CD4-positive, alpha-beta memory T cell (primary cell): ENCODE results near the gene MLF2. TPM values are rescaled to one million over a fixed set of nuclear protein-coding genes. Genes with fewer than 3 reads are reported as not detected.

Source experiments
- CTCF ChIA-PET: fragments of 350-600 bp; sonication (Branson Sonifier 250); formaldehyde crosslinking; loops from one replicate; lab custom pipeline; 2021; ENCODE audit warnings: inconsistent platforms; ENCODE audit not compliant: partially characterized antibody; lab: Charles Lee
- POLR2A ChIA-PET: fragments of 350-600 bp; sonication (Branson Sonifier 250); formaldehyde crosslinking; loops from one replicate; lab custom pipeline; 2021; ENCODE audit not compliant: partially characterized antibody; lab: Charles Lee
- DNase-seq, 5 donors: peaks; one replicate each; pipeline versions ENCODE4 v3.0.0 to v3.0.0-alpha.2; 2020 to 2022; ENCODE audit warnings: mixed read lengths in 1 of 5
- H3K27ac ChIP-seq: one replicate; pipeline ENCODE4 v1.7.0; 2013; ENCODE audit warnings: low read depth, low read length
- H3K27me3 ChIP-seq: 2 replicates; pipeline ENCODE4 v1.7.0; 2013; ENCODE audit warnings: mild to moderate bottlenecking, low read length, moderate library complexity; ENCODE audit not compliant: insufficient read depth
- H3K36me3 ChIP-seq: 2 replicates; pipeline ENCODE4 v1.7.0; 2013; ENCODE audit warnings: mild to moderate bottlenecking, low read length, moderate library complexity; ENCODE audit not compliant: insufficient read depth
- H3K4me1 ChIP-seq: 2 replicates; pipeline ENCODE4 v1.7.0; 2013; ENCODE audit warnings: mild to moderate bottlenecking, low read length, moderate library complexity; ENCODE audit not compliant: insufficient read depth
- H3K4me3 ChIP-seq, 2 donors: one replicate each; pipeline ENCODE4 v1.7.0; 2013; ENCODE audit warnings: low read length in 2 of 2, mild to moderate bottlenecking in 1 of 2
- H3K9me3 ChIP-seq, 2 donors: one replicate each; pipeline ENCODE4 v1.7.0; 2013; ENCODE audit warnings: low read length in 2 of 2, control low read depth in 1 of 2; ENCODE audit not compliant: control insufficient read depth in 1 of 2
- H3K27ac Mint-ChIP-seq, 7 donors: one replicate each; pipeline ENCODE4 v1.8.0; 2020 to 2021; ENCODE audit warnings: mixed read lengths in 7 of 7, mild to moderate bottlenecking in 6 of 7, inconsistent platforms in 3 of 7, moderate library complexity in 3 of 7
- H3K27me3 Mint-ChIP-seq, 2 donors: one replicate each; pipeline ENCODE4 v1.8.0; 2020 to 2021; ENCODE audit warnings: mixed read lengths in 2 of 2
- H3K36me3 Mint-ChIP-seq, 2 donors: one replicate each; pipeline ENCODE4 v1.8.0; 2020 to 2021; ENCODE audit warnings: mixed read lengths in 2 of 2, inconsistent platforms in 1 of 2, mild to moderate bottlenecking in 1 of 2
- H3K4me1 Mint-ChIP-seq, 4 donors: one replicate each; pipeline ENCODE4 v1.8.0; 2020 to 2021; ENCODE audit warnings: mixed read lengths in 4 of 4, mild to moderate bottlenecking in 1 of 4
- H3K4me3 Mint-ChIP-seq, 8 donors: one replicate each; pipeline ENCODE4 v1.8.0; 2020 to 2021; ENCODE audit warnings: mixed read lengths in 8 of 8, mild to moderate bottlenecking in 7 of 8, moderate library complexity in 6 of 8, inconsistent platforms in 3 of 8
- H3K9me3 Mint-ChIP-seq, 8 donors: one replicate each; pipeline ENCODE4 v1.8.0; 2020 to 2021; ENCODE audit warnings: mixed read lengths in 8 of 8, mild to moderate bottlenecking in 5 of 8, inconsistent platforms in 3 of 8, moderate library complexity in 1 of 8
- intact Hi-C: fragments of 100-400 bp; cut with micrococcal nuclease; formaldehyde crosslinking; loops from one replicate; pipeline ENCODE4 v1.15.1; 2023
- polyA plus RNA-seq, 2 donors: library from polyadenylated mRNA; unstranded; fragments of 300-500 nt; fragmentation: Illumina TruSeq; gene quantifications; one replicate each; pipeline ENCODE4 v1.2.3, GENCODE V29; 2021
- total RNA-seq, 2 experiments: library from RNA; stranded (reverse); gene quantifications; one replicate each; pipeline ENCODE4 v1.2.3, GENCODE V29; 2021

Gene MLF2
- total and polyA plus RNA-seq, 4 experiments from 2014 or later: 79.8 to 130 (median 95.7) TPM

- peak; percentile 84 to 90 (median 84) for DNase-seq
- H3K36me3 Mint-ChIP-seq: peaks cover 0 to 3% of the 10 kb centered on the region in 2 donors
- no peaks in the 10 kb centered on the region for H3K9me3 ChIP-seq
- H3K27me3 Mint-ChIP-seq: peaks cover 6 to 21% of the 10 kb centered on the region in 2 donors
- ChIA-PET POLR2A (interaction anchor here (0.6 to 3.5 kb wide), 7 partner anchors 9 to 176 kb away, joined by 3 to 22 read pairs (median 3); partner anchors contain the start of genes CD4, MLF2, PTMS and ZNF384), CTCF (interaction anchor here (0.6 to 28.3 kb wide), 23 partner anchors 8 to 216 kb away, joined by 3 to 343 read pairs (median 4); partner anchors contain the start of genes CD4, COPS7A, GPR162 and MLF2)
- H3K4me1 Mint-ChIP-seq: peaks cover 22 to 66% (median 45%) of the 10 kb centered on the region in 4 donors
- intact Hi-C loops: loop anchor here (1.0 to 2.0 kb wide), 5 partner anchors 26 to 216 kb away; partner anchors contain the start of gene MLF2
- no peaks in the 10 kb centered on the region for H3K36me3 ChIP-seq
- H3K4me3 ChIP-seq: peak overlapping the region in 1 of 2 donors; percentile 58
- peaks cover 6% of the 10 kb centered on the region for H3K27me3 ChIP-seq
- H3K9me3 Mint-ChIP-seq: peaks cover 0 to 3% (median 0%) of the 10 kb centered on the region in 8 donors
- H3K27ac Mint-ChIP-seq: peak overlapping the region; percentile 49 to 98 (median 90)
- peak overlapping the region; percentile 6 for H3K27ac ChIP-seq
- peaks cover 28% of the 10 kb centered on the region for H3K4me1 ChIP-seq
- peak overlapping the region; percentile 67 to 97 (median 86) for H3K4me3 Mint-ChIP-seq
Measured at GRCh38 chr12:6778574-6779550, 25.9 kb upstream of the MLF2 start.

GRCh38 chr12:6778217-6778573 lies 25.3 kb upstream of the MLF2 start:
- CTCF ChIA-PET: interaction anchor here (0.6 to 28.3 kb wide), 19 partner anchors 8 to 215 kb away, joined by 3 to 343 read pairs (median 4); partner anchors contain the start of genes CD4, COPS7A, GPR162 and MLF2
- H3K27ac Mint-ChIP-seq: peak overlapping the region; percentile 49 to 98 (median 90)
- H3K4me1 ChIP-seq: peaks cover 31% of the 10 kb centered on the region

GRCh38 chr12:6777386-6777785 lies 24.4 kb upstream of the MLF2 start:
- H3K27me3 ChIP-seq: peaks cover 17% of the 10 kb centered on the region
- ChIA-PET POLR2A (interaction anchor here (1.0 to 3.5 kb wide), 4 partner anchors 11 to 24 kb away, joined by 3 to 22 read pairs (median 12); partner anchors contain the start of genes CD4, MLF2 and PTMS), CTCF (interaction anchor here (1.1 to 28.3 kb wide), 7 partner anchors 9 to 175 kb away, joined by 3 to 343 read pairs (median 19); partner anchors contain the start of genes CD4, GPR162, MLF2 and P3H3)
- peaks cover 39% of the 10 kb centered on the region for H3K4me1 ChIP-seq
- no peak overlapping the region for H3K27ac ChIP-seq
- intact Hi-C loops: no loop called here
- peaks cover 0 to 3% (median 0%) of the 10 kb centered on the region in 8 donors for H3K9me3 Mint-ChIP-seq
- no peaks in the 10 kb centered on the region for H3K9me3 ChIP-seq
- H3K27ac Mint-ChIP-seq: peak overlapping the region in 4 of 7 donors; percentile 7 to 40 (median 23)
- peaks cover 6 to 25% of the 10 kb centered on the region in 2 donors for H3K27me3 Mint-ChIP-seq
- peaks cover 0 to 3% of the 10 kb centered on the region in 2 donors for H3K36me3 Mint-ChIP-seq
- H3K4me3 ChIP-seq: no peak overlapping the region
- H3K4me3 Mint-ChIP-seq: no peak overlapping the region
- peaks cover 22 to 65% (median 45%) of the 10 kb centered on the region in 4 donors for H3K4me1 Mint-ChIP-seq
- no peak for DNase-seq
- H3K36me3 ChIP-seq: no peaks in the 10 kb centered on the region

More at GRCh38 chr12:6778217-6778573, 25.3 kb upstream of the MLF2 start:
- Histone ChIP-seq H3K27ac (peak overlapping the region; percentile 6), H3K36me3 (no peaks in the 10 kb centered on the region), H3K27me3 (peaks cover 9% of the 10 kb centered on the region), H3K4me3 (peak overlapping the region in 1 of 2 donors; percentile 58), H3K9me3 (no peaks in the 10 kb centered on the region)
- Mint-ChIP-seq H3K27me3 (peaks cover 6 to 24% of the 10 kb centered on the region in 2 donors), H3K9me3 (peaks cover 0 to 3% (median 0%) of the 10 kb centered on the region in 8 donors), H3K36me3 (peaks cover 0 to 3% of the 10 kb centered on the region in 2 donors), H3K4me1 (peaks cover 21 to 62% (median 42%) of the 10 kb centered on the region in 4 donors), H3K4me3 (peak overlapping the region; percentile 67 to 97 (median 86))
- POLR2A ChIA-PET: interaction anchor here (0.6 to 3.5 kb wide), 8 partner anchors 10 to 175 kb away, joined by 3 to 22 read pairs (median 4); partner anchors contain the start of genes CD4, MLF2, PTMS and ZNF384
- no peak for DNase-seq
- intact Hi-C loops: loop anchor here (2.0 kb wide), 1 partner anchor 215 kb away; no protein-coding TSS in a partner anchor

- H3K4me1 Mint-ChIP-seq: peaks cover 30 to 75% (median 56%) of the 10 kb centered on the region in 4 donors
- H3K9me3 ChIP-seq: no peaks in the 10 kb centered on the region
- peaks cover 17% of the 10 kb centered on the region for H3K27me3 ChIP-seq
- POLR2A ChIA-PET: interaction anchor here (1.3 to 5.4 kb wide), 11 partner anchors 8 to 97 kb away, joined by 4 to 44 read pairs (median 5); partner anchors contain the start of genes CD4, MLF2, P3H3 and PTMS
- peak overlapping the region; percentile 78 to 95 (median 89) for H3K27ac Mint-ChIP-seq
- peaks cover 0 to 5% (median 0%) of the 10 kb centered on the region in 8 donors for H3K9me3 Mint-ChIP-seq
- intact Hi-C loops: no loop called here
- H3K27me3 Mint-ChIP-seq: peaks cover 8 to 36% of the 10 kb centered on the region in 2 donors
- peak overlapping the region; percentile 10 to 94 (median 81) for H3K4me3 Mint-ChIP-seq
- no peak for DNase-seq
- H3K27ac ChIP-seq: peak overlapping the region; percentile 18
- CTCF ChIA-PET: interaction anchor here (1.9 to 28.3 kb wide), 6 partner anchors 9 to 53 kb away, joined by 5 to 343 read pairs (median 24); partner anchors contain the start of genes CD4, GPR162, MLF2 and P3H3
- no peaks in the 10 kb centered on the region for H3K36me3 ChIP-seq
- H3K4me1 ChIP-seq: peaks cover 54% of the 10 kb centered on the region
- H3K4me3 ChIP-seq: no peak overlapping the region
- H3K36me3 Mint-ChIP-seq: peaks cover 0 to 3% of the 10 kb centered on the region in 2 donors
Measured at GRCh38 chr12:6775185-6776174, 22.5 kb upstream of the MLF2 start.

- Mint-ChIP-seq H3K4me3 (peak overlapping the region; percentile 47 to 94 (median 81)), H3K27ac (peak overlapping the region; percentile 68 to 95 (median 89)), H3K27me3 (peaks cover 8 to 36% of the 10 kb centered on the region in 2 donors), H3K4me1 (peaks cover 30 to 70% (median 52%) of the 10 kb centered on the region in 4 donors), H3K9me3 (peaks cover 0 to 5% (median 0%) of the 10 kb centered on the region in 8 donors), H3K36me3 (peaks cover 0 to 3% of the 10 kb centered on the region in 2 donors)
- H3K4me1 ChIP-seq: peaks cover 54% of the 10 kb centered on the region
- H3K9me3 ChIP-seq: no peaks in the 10 kb centered on the region
- peak overlapping the region; percentile 18 for H3K27ac ChIP-seq
- intact Hi-C loops: no loop called here
- peak in 3 of 5 donors; percentile 35 to 70 (median 43) for DNase-seq
- ChIA-PET POLR2A (interaction anchor here (1.3 to 5.4 kb wide), 11 partner anchors 8 to 98 kb away, joined by 4 to 44 read pairs (median 5); partner anchors contain the start of genes CD4, MLF2, P3H3 and PTMS), CTCF (interaction anchor here (0.7 to 28.3 kb wide), 7 partner anchors 9 to 228 kb away, joined by 3 to 343 read pairs (median 4); partner anchors contain the start of genes CD4, GPR162, MLF2 and P3H3)
- H3K4me3 ChIP-seq: peak overlapping the region in 1 of 2 donors; percentile 16
- H3K36me3 ChIP-seq: no peaks in the 10 kb centered on the region
- peaks cover 17% of the 10 kb centered on the region for H3K27me3 ChIP-seq
Measured at GRCh38 chr12:6774499-6775062, 21.6 kb upstream of the MLF2 start.
